Activated CD4-positive, alpha-beta memory T cell treated with anti-CD3 and anti-CD28 coated beads, Interleukin-2, amount 10 ng/mL, durations not matched to agents 7 days and 5 days (primary cell): ENCODE measurements around the gene INSIG1. TPM values are rescaled to one million over a fixed set of nuclear protein-coding genes. Genes with fewer than 3 reads are reported as not detected.

ENCODE experiments used
- CTCF ChIA-PET: fragments of 350-600 bp; sonication (Branson Sonifier 250); formaldehyde crosslinking; loops from one replicate; lab custom pipeline; 2021; ENCODE audit warnings: antibody characterized with exemption, inconsistent platforms; lab: Charles Lee
- POLR2A ChIA-PET: fragments of 350-600 bp; sonication (Branson Sonifier 250); formaldehyde crosslinking; loops from one replicate; lab custom pipeline; 2021; ENCODE audit warnings: antibody characterized with exemption; lab: Charles Lee
- DNase-seq: peaks from one replicate; pipeline ENCODE4 v3.0.0-alpha.2; 2020
- H3K27ac Mint-ChIP-seq: one replicate; pipeline ENCODE4 v1.8.0; 2021; ENCODE audit warnings: mild to moderate bottlenecking, mixed read lengths
- H3K27me3 Mint-ChIP-seq: one replicate; pipeline ENCODE4 v1.8.0; 2021; ENCODE audit warnings: mixed read lengths
- H3K36me3 Mint-ChIP-seq: one replicate; pipeline ENCODE4 v1.8.0; 2021; ENCODE audit warnings: low read depth, mixed read lengths
- H3K4me1 Mint-ChIP-seq: one replicate; pipeline ENCODE4 v1.8.0; 2021; ENCODE audit warnings: mixed read lengths
- H3K4me3 Mint-ChIP-seq: one replicate; pipeline ENCODE4 v1.8.0; 2021; ENCODE audit warnings: mild to moderate bottlenecking, mixed read lengths
- H3K9me3 Mint-ChIP-seq: one replicate; pipeline ENCODE4 v1.8.0; 2021; ENCODE audit warnings: mixed read lengths
- total RNA-seq, 2 experiments: library from RNA; stranded (reverse); gene quantifications; one replicate each; pipeline ENCODE4 v1.2.3, GENCODE V29; 2021

INSIG1 gene
- total RNA-seq, 2 experiments from 2014 or later: 276 to 283 TPM

- H3K36me3 Mint-ChIP-seq: no peaks in the 10 kb centered on the region
- H3K4me1 Mint-ChIP-seq: no peaks in the 10 kb centered on the region
- ChIA-PET POLR2A (no interaction called here), CTCF (no interaction called here)
- no peak overlapping the region for H3K4me3 Mint-ChIP-seq
- H3K9me3 Mint-ChIP-seq: peaks cover 3% of the 10 kb centered on the region
- no peak overlapping the region for H3K27ac Mint-ChIP-seq
- peaks cover 2% of the 10 kb centered on the region for H3K27me3 Mint-ChIP-seq
- no peak for DNase-seq
Measured at GRCh38 chr7:155329225-155329624, 31.5 kb downstream of the INSIG1 start.

GRCh38 chr7:155331396-155331795 lies 33.7 kb downstream of the INSIG1 start:
- ChIA-PET POLR2A (interaction anchor here (0.6 to 2.2 kb wide), 3 partner anchors 27 to 35 kb away, joined by 3 to 7 read pairs (median 4); partner anchors contain the start of gene INSIG1), CTCF (interaction anchor here (1.2 kb wide), 1 partner anchor 14 kb away, joined by 4 read pairs; no protein-coding TSS in a partner anchor)
- Mint-ChIP-seq H3K4me1 (no peaks in the 10 kb centered on the region), H3K27ac (no peak overlapping the region), H3K27me3 (peaks cover 2% of the 10 kb centered on the region), H3K4me3 (no peak overlapping the region), H3K9me3 (no peaks in the 10 kb centered on the region), H3K36me3 (no peaks in the 10 kb centered on the region)
- DNase-seq: no peak

- Mint-ChIP-seq H3K27me3 (peaks cover 2% of the 10 kb centered on the region), H3K9me3 (no peaks in the 10 kb centered on the region), H3K4me3 (no peak overlapping the region), H3K4me1 (peaks cover 3% of the 10 kb centered on the region), H3K36me3 (no peaks in the 10 kb centered on the region), H3K27ac (no peak overlapping the region)
- ChIA-PET POLR2A (no interaction called here), CTCF (no interaction called here)
- no peak for DNase-seq
Measured at GRCh38 chr7:155333346-155334234, 35.9 kb downstream of the INSIG1 start.

GRCh38 chr7:155336812-155337602 lies 39.3 kb downstream of the INSIG1 start:
- H3K9me3 Mint-ChIP-seq: no peaks in the 10 kb centered on the region
- CTCF ChIA-PET: no interaction called here
- DNase-seq: no peak
- H3K4me3 Mint-ChIP-seq: no peak overlapping the region
- no peak overlapping the region for H3K27ac Mint-ChIP-seq
- peaks cover 13% of the 10 kb centered on the region for H3K27me3 Mint-ChIP-seq
- no peaks in the 10 kb centered on the region for H3K36me3 Mint-ChIP-seq
- peaks cover 9% of the 10 kb centered on the region for H3K4me1 Mint-ChIP-seq
- POLR2A ChIA-PET: no interaction called here

- Mint-ChIP-seq H3K27ac (no peak overlapping the region), H3K27me3 (peaks cover 21% of the 10 kb centered on the region), H3K9me3 (no peaks in the 10 kb centered on the region), H3K4me1 (peaks cover 9% of the 10 kb centered on the region), H3K4me3 (no peak overlapping the region), H3K36me3 (no peaks in the 10 kb centered on the region)
- CTCF ChIA-PET: no interaction called here
- POLR2A ChIA-PET: no interaction called here
- no peak for DNase-seq
Measured at GRCh38 chr7:155337946-155338631, 40.4 kb downstream of the INSIG1 start.

GRCh38 chr7:155338632-155339320 lies 41.1 kb downstream of the INSIG1 start:
- H3K27me3 Mint-ChIP-seq: peaks cover 23% of the 10 kb centered on the region
- ChIA-PET CTCF (no interaction called here), POLR2A (no interaction called here)
- peak overlapping the region; percentile 16 for H3K4me3 Mint-ChIP-seq
- H3K4me1 Mint-ChIP-seq: peaks cover 9% of the 10 kb centered on the region
- H3K9me3 Mint-ChIP-seq: no peaks in the 10 kb centered on the region
- H3K27ac Mint-ChIP-seq: no peak overlapping the region
- no peak for DNase-seq
- no peaks in the 10 kb centered on the region for H3K36me3 Mint-ChIP-seq

- H3K4me3 Mint-ChIP-seq: no peak overlapping the region
- no peak for DNase-seq
- no peaks in the 10 kb centered on the region for H3K36me3 Mint-ChIP-seq
- H3K4me1 Mint-ChIP-seq: peaks cover 9% of the 10 kb centered on the region
- POLR2A ChIA-PET: no interaction called here
- peaks cover 23% of the 10 kb centered on the region for H3K27me3 Mint-ChIP-seq
- CTCF ChIA-PET: interaction anchor here (1.1 kb wide), 1 partner anchor 150 kb away, joined by 4 read pairs; no protein-coding TSS in a partner anchor
- no peak overlapping the region for H3K27ac Mint-ChIP-seq
- no peaks in the 10 kb centered on the region for H3K9me3 Mint-ChIP-seq
Measured at GRCh38 chr7:155339474-155339873, 41.8 kb downstream of the INSIG1 start.

GRCh38 chr7:155340071-155340531 lies 42.4 kb downstream of the INSIG1 start:
- Mint-ChIP-seq H3K9me3 (no peaks in the 10 kb centered on the region), H3K4me3 (no peak overlapping the region), H3K27me3 (peaks cover 25% of the 10 kb centered on the region), H3K36me3 (no peaks in the 10 kb centered on the region), H3K27ac (no peak overlapping the region), H3K4me1 (peaks cover 11% of the 10 kb centered on the region)
- CTCF ChIA-PET: interaction anchor here (1.1 kb wide), 1 partner anchor 151 kb away, joined by 4 read pairs; no protein-coding TSS in a partner anchor
- no peak for DNase-seq
- POLR2A ChIA-PET: no interaction called here

- peaks cover 29% of the 10 kb centered on the region for H3K27me3 Mint-ChIP-seq
- peaks cover 14% of the 10 kb centered on the region for H3K4me1 Mint-ChIP-seq
- ChIA-PET POLR2A (no interaction called here), CTCF (no interaction called here)
- no peaks in the 10 kb centered on the region for H3K9me3 Mint-ChIP-seq
- DNase-seq: no peak
- H3K36me3 Mint-ChIP-seq: no peaks in the 10 kb centered on the region
- no peak overlapping the region for H3K27ac Mint-ChIP-seq
- no peak overlapping the region for H3K4me3 Mint-ChIP-seq
Measured at GRCh38 chr7:155340721-155341120, 43.0 kb downstream of the INSIG1 start.

GRCh38 chr7:155341463-155341983 lies 43.8 kb downstream of the INSIG1 start:
- CTCF ChIA-PET: interaction anchor here (1.5 to 4.0 kb wide), 2 partner anchors 152 to 414 kb away, joined by 3 to 54 read pairs; no protein-coding TSS in a partner anchor

GRCh38 chr7:155342313-155342712 lies 44.6 kb downstream of the INSIG1 start:
- Mint-ChIP-seq H3K4me3 (no peak overlapping the region), H3K9me3 (no peaks in the 10 kb centered on the region), H3K4me1 (peaks cover 14% of the 10 kb centered on the region), H3K27ac (no peak overlapping the region), H3K36me3 (no peaks in the 10 kb centered on the region), H3K27me3 (peaks cover 29% of the 10 kb centered on the region)
- POLR2A ChIA-PET: no interaction called here
- no peak for DNase-seq
- CTCF ChIA-PET: interaction anchor here (0.9 to 4.0 kb wide), 4 partner anchors 152 to 420 kb away, joined by 3 to 54 read pairs (median 4); no protein-coding TSS in a partner anchor

More at GRCh38 chr7:155341463-155341983, 43.8 kb downstream of the INSIG1 start:
- POLR2A ChIA-PET: interaction anchor here (1.0 kb wide), 1 partner anchor 43 kb away, joined by 3 read pairs; the partner anchor contains the start of gene INSIG1
- Mint-ChIP-seq H3K27me3 (peaks cover 29% of the 10 kb centered on the region), H3K27ac (no peak overlapping the region), H3K36me3 (no peaks in the 10 kb centered on the region), H3K9me3 (no peaks in the 10 kb centered on the region), H3K4me1 (peaks cover 14% of the 10 kb centered on the region), H3K4me3 (no peak overlapping the region)
- no peak for DNase-seq
